Measurements from ENCODE around the gene USP3.

USP3 gene

DNA sequence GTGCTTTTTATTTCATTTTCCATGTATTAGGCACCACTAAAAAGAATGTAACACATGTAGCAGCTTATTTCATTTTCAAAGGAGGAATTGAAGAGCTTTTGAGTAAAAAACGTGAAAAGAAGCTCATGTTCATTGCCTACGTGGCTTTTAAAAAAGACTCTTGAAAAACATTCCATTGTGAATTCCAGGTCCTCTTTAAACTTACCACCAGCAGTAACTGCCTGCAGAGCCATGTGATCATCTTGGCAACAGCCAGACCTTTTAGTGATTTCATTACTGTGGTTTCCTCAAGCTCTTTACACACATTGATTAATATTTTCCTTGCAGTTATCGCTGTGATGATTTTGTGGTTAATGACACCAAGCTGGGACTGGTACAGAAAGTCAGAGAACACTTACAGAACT is 49.0 kb downstream of the USP3 start:
- H3K9me3 ChIP-seq (ENCODE audit: insufficient read depth, low read depth, low read length): no peaks in the 10 kb centered on the region
- no peaks in the 10 kb centered on the region for H3K4me1 ChIP-seq (ENCODE audit: control insufficient read depth in 1 of 2, insufficient read depth in 2 of 2, low read length in 2 of 2)
- H3K27me3 ChIP-seq (ENCODE audit: insufficient read depth, low read length): no peaks in the 10 kb centered on the region
- H3K9ac ChIP-seq (ENCODE audit: low read length): no peak overlapping the region
- no peak overlapping the region for H3K14ac ChIP-seq (ENCODE audit: low read length)
- H3K27ac ChIP-seq (ENCODE audit: low read depth, low read length): no peak overlapping the region
- no peak overlapping the region for H3K4me2 ChIP-seq (ENCODE audit: low read length)
- H2BK5ac ChIP-seq (ENCODE audit: low read depth, low read length, poor library complexity): no peak overlapping the region
- no peaks in the 10 kb centered on the region for H3K79me1 ChIP-seq (ENCODE audit: low read length)
- H4K8ac ChIP-seq (ENCODE audit: low read depth, low read length): no peak overlapping the region
- no peak overlapping the region for H4K12ac ChIP-seq (ENCODE audit: low read depth, low read length)
- no peak overlapping the region for H3K18ac ChIP-seq (ENCODE audit: low read length)
- peak; percentile 33 to 62 for DNase-seq
- no peaks in the 10 kb centered on the region for H3K79me2 ChIP-seq (ENCODE audit: control insufficient read depth, insufficient read depth, low read length, poor library complexity)
- H3K23ac ChIP-seq (ENCODE audit: low read length): no peak overlapping the region
- H2AK5ac ChIP-seq (ENCODE audit: low read length): no peak overlapping the region
- no peak overlapping the region for H2BK12ac ChIP-seq (ENCODE audit: low read length)
- no peak overlapping the region for H3K4ac ChIP-seq (ENCODE audit: low read depth, low read length)
- H3K4me3 ChIP-seq (ENCODE audit: low read depth, low read length): no peak overlapping the region
- H3K36me3 ChIP-seq (ENCODE audit: control insufficient read depth in 1 of 2, insufficient read depth in 2 of 2, low read length in 2 of 2): peaks cover 4 to 6% of the 10 kb centered on the region in 2 experiments
- H4K91ac ChIP-seq (ENCODE audit: low read depth, low read length): no peak overlapping the region
- H2BK120ac ChIP-seq (ENCODE audit: insufficient read depth, low read length, poor library complexity): no peak overlapping the region
- WGBS (ENCODE audit: extremely low coverage, insufficient coverage, insufficient read length): no CpG with 5 or more reads among the region's 3 CpGs
- H2AFZ ChIP-seq (ENCODE audit: insufficient read depth, low read length, poor library complexity): no peak overlapping the region

DNA sequence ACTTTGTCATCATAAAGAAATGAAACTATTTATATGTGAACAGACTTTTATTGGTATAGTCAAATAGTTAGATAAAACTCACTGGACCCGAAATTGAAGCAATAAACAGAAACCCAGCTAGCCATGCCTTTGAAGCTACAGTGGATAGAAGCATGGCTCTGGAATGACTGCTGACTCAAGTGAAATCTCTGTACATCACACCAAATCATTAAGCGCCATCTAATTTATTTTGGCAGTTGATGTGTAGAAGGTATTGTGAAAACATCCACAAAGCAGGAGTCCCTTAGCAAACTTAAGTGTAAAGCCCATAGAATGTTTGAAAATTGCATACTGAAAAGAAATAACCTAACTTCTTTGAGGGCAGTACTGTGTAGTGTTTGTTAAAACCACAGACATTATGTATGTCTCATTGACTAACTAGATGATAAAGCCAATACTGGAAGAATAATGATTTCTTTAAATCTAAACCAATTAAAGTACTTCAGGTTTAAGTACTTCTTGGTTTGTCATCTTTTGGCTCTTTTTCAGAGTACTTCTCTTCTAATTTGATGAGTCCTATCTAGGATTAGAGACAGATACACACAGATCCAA is 50.0 kb downstream of the USP3 start:
- Histone ChIP-seq H3K4me3 (ENCODE audit: low read depth, low read length) (no peak overlapping the region), H2AK5ac (ENCODE audit: low read length) (no peak overlapping the region), H2BK12ac (ENCODE audit: low read length) (no peak overlapping the region), H3K79me1 (ENCODE audit: low read length) (no peaks in the 10 kb centered on the region), H2BK120ac (ENCODE audit: insufficient read depth, low read length, poor library complexity) (no peak overlapping the region), H4K91ac (ENCODE audit: low read depth, low read length) (no peak overlapping the region), H3K4me1 (ENCODE audit: control insufficient read depth in 1 of 2, insufficient read depth in 2 of 2, low read length in 2 of 2) (no peaks in the 10 kb centered on the region), H3K9me3 (ENCODE audit: insufficient read depth, low read depth, low read length) (no peaks in the 10 kb centered on the region), H3K4me2 (ENCODE audit: low read length) (no peak overlapping the region), H3K23ac (ENCODE audit: low read length) (no peak overlapping the region), H4K8ac (ENCODE audit: low read depth, low read length) (no peak overlapping the region), H3K36me3 (ENCODE audit: control insufficient read depth in 1 of 2, insufficient read depth in 2 of 2, low read length in 2 of 2) (peaks cover 4 to 6% of the 10 kb centered on the region in 2 experiments), H3K27ac (ENCODE audit: low read depth, low read length) (no peak overlapping the region), H3K79me2 (ENCODE audit: control insufficient read depth, insufficient read depth, low read length, poor library complexity) (no peaks in the 10 kb centered on the region), H3K14ac (ENCODE audit: low read length) (no peak overlapping the region), H3K18ac (ENCODE audit: low read length) (no peak overlapping the region), H4K12ac (ENCODE audit: low read depth, low read length) (no peak overlapping the region), H2BK5ac (ENCODE audit: low read depth, low read length, poor library complexity) (no peak overlapping the region), H3K9ac (ENCODE audit: low read length) (no peak overlapping the region), H3K27me3 (ENCODE audit: insufficient read depth, low read length) (no peaks in the 10 kb centered on the region), H2AFZ (ENCODE audit: insufficient read depth, low read length, poor library complexity) (no peak overlapping the region), H3K4ac (ENCODE audit: low read depth, low read length) (no peak overlapping the region)
- no peak for DNase-seq
- WGBS (ENCODE audit: extremely low coverage, insufficient coverage, insufficient read length): no CpG with 5 or more reads among the region's 2 CpGs

DNA sequence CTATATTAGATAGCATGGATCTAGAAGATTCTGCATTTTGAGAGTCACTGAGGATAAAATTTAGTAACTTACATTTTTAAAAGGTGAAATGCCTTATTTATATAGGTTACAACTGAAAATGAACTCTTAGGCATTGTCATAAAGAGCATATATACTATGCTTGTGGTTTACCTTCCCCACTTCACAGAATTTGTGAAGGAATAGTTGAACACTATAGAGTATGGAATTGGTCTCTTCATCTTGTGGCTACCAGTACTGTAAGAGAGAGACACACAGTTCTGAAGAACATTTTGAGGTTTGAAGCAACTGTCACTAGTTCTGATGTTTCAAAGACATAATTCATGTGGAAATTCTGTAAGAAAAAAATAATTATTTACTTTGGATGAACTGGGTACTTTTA is 51.1 kb downstream of the USP3 start:
- Histone ChIP-seq H2BK5ac (ENCODE audit: low read depth, low read length, poor library complexity) (no peak overlapping the region), H3K9me3 (ENCODE audit: insufficient read depth, low read depth, low read length) (no peaks in the 10 kb centered on the region), H3K79me1 (ENCODE audit: low read length) (no peaks in the 10 kb centered on the region), H3K4me3 (ENCODE audit: low read depth, low read length) (no peak overlapping the region), H2BK120ac (ENCODE audit: insufficient read depth, low read length, poor library complexity) (no peak overlapping the region), H4K91ac (ENCODE audit: low read depth, low read length) (no peak overlapping the region), H3K27me3 (ENCODE audit: insufficient read depth, low read length) (no peaks in the 10 kb centered on the region), H4K12ac (ENCODE audit: low read depth, low read length) (no peak overlapping the region), H3K4me2 (ENCODE audit: low read length) (no peak overlapping the region), H3K14ac (ENCODE audit: low read length) (no peak overlapping the region), H3K27ac (ENCODE audit: low read depth, low read length) (no peak overlapping the region), H3K9ac (ENCODE audit: low read length) (no peak overlapping the region), H4K8ac (ENCODE audit: low read depth, low read length) (no peak overlapping the region), H3K23ac (ENCODE audit: low read length) (no peak overlapping the region), H2AK5ac (ENCODE audit: low read length) (no peak overlapping the region), H3K79me2 (ENCODE audit: control insufficient read depth, insufficient read depth, low read length, poor library complexity) (no peaks in the 10 kb centered on the region), H3K4ac (ENCODE audit: low read depth, low read length) (no peak overlapping the region), H3K4me1 (ENCODE audit: control insufficient read depth in 1 of 2, insufficient read depth in 2 of 2, low read length in 2 of 2) (no peaks in the 10 kb centered on the region), H2BK12ac (ENCODE audit: low read length) (no peak overlapping the region), H3K36me3 (ENCODE audit: control insufficient read depth in 1 of 2, insufficient read depth in 2 of 2, low read length in 2 of 2) (peaks cover 4 to 6% of the 10 kb centered on the region in 2 experiments), H3K18ac (ENCODE audit: low read length) (no peak overlapping the region), H2AFZ (ENCODE audit: insufficient read depth, low read length, poor library complexity) (no peak overlapping the region)
- no peak for DNase-seq

DNA sequence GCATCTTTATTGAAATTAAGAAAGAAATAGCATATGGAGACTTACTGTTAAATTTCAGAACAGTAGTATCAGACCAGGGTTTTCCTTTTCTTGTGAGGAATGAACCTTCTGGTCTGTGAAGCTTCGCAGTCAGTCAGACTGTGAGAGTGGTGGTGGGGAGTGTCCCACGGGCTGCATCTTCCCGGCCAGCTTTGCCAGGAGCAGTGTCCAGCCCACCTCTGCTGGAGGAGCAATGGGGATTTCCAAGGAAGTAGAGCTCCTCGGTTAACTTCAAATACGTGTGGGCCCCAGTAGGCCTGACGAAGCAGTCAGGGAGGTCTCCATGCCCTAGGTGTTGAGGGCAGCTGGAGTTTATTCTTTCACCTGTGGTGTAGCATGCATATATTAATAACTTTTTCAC is 51.9 kb downstream of the USP3 start:
- H3K27ac ChIP-seq (ENCODE audit: low read depth, low read length): no peak overlapping the region
- H3K4me2 ChIP-seq (ENCODE audit: low read length): no peak overlapping the region
- H2BK5ac ChIP-seq (ENCODE audit: low read depth, low read length, poor library complexity): no peak overlapping the region
- no peak overlapping the region for H2AFZ ChIP-seq (ENCODE audit: insufficient read depth, low read length, poor library complexity)
- no peak overlapping the region for H2AK5ac ChIP-seq (ENCODE audit: low read length)
- DNase-seq: no peak
- H4K91ac ChIP-seq (ENCODE audit: low read depth, low read length): no peak overlapping the region
- H3K18ac ChIP-seq (ENCODE audit: low read length): no peak overlapping the region
- peak overlapping the region; percentile 59 for H3K23ac ChIP-seq (ENCODE audit: low read length)
- H3K4me1 ChIP-seq (ENCODE audit: control insufficient read depth in 1 of 2, insufficient read depth in 2 of 2, low read length in 2 of 2): peaks cover 0 to under 1% of the 10 kb centered on the region in 2 experiments
- H4K12ac ChIP-seq (ENCODE audit: low read depth, low read length): no peak overlapping the region
- no peaks in the 10 kb centered on the region for H3K79me1 ChIP-seq (ENCODE audit: low read length)
- H2BK120ac ChIP-seq (ENCODE audit: insufficient read depth, low read length, poor library complexity): no peak overlapping the region
- H3K79me2 ChIP-seq (ENCODE audit: control insufficient read depth, insufficient read depth, low read length, poor library complexity): no peaks in the 10 kb centered on the region
- no peaks in the 10 kb centered on the region for H3K27me3 ChIP-seq (ENCODE audit: insufficient read depth, low read length)
- H3K9me3 ChIP-seq (ENCODE audit: insufficient read depth, low read depth, low read length): no peaks in the 10 kb centered on the region
- H4K8ac ChIP-seq (ENCODE audit: low read depth, low read length): no peak overlapping the region
- WGBS (ENCODE audit: extremely low coverage, insufficient coverage, insufficient read length): no CpG with 5 or more reads among the region's 6 CpGs
- H3K9ac ChIP-seq (ENCODE audit: low read length): no peak overlapping the region
- no peak overlapping the region for H3K14ac ChIP-seq (ENCODE audit: low read length)
- H2BK12ac ChIP-seq (ENCODE audit: low read length): no peak overlapping the region
- H3K4ac ChIP-seq (ENCODE audit: low read depth, low read length): no peak overlapping the region
- H3K36me3 ChIP-seq (ENCODE audit: control insufficient read depth in 1 of 2, insufficient read depth in 2 of 2, low read length in 2 of 2): peaks cover 4 to 6% of the 10 kb centered on the region in 2 experiments
- H3K4me3 ChIP-seq (ENCODE audit: low read depth, low read length): no peak overlapping the region
